Activated naive CD4-positive, alpha-beta T cell treated with anti-CD3 and anti-CD28 coated beads, Interleukin-2, amount 10 ng/mL, durations not matched to agents 5 hours and 36 hours (primary cell): ENCODE results near the gene HDC. TPM values are rescaled to one million over a fixed set of nuclear protein-coding genes. Genes with fewer than 3 reads are reported as not detected.

ENCODE experiments used
- total RNA-seq, 2 experiments: library from RNA; stranded (reverse); gene quantifications; one replicate each; pipeline ENCODE4 v1.2.3, GENCODE V29; 2021

The HDC gene
- total RNA-seq: not detected

DNA sequence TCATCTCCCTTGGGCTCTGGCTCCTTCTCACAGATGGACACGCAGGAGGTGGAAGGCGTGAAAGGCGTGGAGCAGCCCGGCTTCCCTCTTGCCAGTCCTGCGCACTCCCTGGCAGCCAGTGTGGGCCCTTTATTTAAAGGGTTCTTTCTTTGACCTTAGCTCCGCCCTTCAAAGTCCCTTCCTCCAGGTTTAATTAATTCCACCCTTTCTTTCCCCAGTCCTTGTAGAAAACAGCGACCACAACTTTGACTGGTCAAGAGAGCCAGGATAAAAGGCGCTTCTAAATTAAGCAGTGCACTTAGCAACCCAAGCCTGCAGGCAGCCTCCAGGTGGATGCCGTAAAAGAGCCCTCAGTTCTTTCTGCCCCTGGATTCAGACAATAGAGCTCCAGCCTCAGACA is at the start of gene HDC:
Gene HDC (minus strand): TSS at position 107 of the 400 bp plus-strand sequence. CDS start 103 bp downstream, at position 4.

Other genes starting within 250 kb of the HDC start
- gene ATP8B4, start 146.5 kb downstream of the HDC start, total RNA-seq: 1 to 10 TPM; 1.5 to 1.6 TPM
- gene SLC27A2, start 83.5 kb downstream of the HDC start, total RNA-seq: 1 to 10 TPM; 5.7 to 6.2 TPM
- 10 to 100 TPM; 27.7 to 29.8 TPM for gene GABPB1, start 89.5 kb upstream of the HDC start, total RNA-seq
- 10 to 100 TPM; 49.4 to 54.9 TPM for gene USP8, start 158.7 kb upstream of the HDC start, total RNA-seq